ENCODE results near the gene SNX8. TPM values are rescaled to one million over a fixed set of nuclear protein-coding genes. Genes with fewer than 3 reads are reported as not detected.

The SNX8 gene
- total and polyA plus RNA-seq, 2 of the 4 experiments (the other 2 are of a cell fraction) = 7.7 to 55.9 TPM

DNA sequence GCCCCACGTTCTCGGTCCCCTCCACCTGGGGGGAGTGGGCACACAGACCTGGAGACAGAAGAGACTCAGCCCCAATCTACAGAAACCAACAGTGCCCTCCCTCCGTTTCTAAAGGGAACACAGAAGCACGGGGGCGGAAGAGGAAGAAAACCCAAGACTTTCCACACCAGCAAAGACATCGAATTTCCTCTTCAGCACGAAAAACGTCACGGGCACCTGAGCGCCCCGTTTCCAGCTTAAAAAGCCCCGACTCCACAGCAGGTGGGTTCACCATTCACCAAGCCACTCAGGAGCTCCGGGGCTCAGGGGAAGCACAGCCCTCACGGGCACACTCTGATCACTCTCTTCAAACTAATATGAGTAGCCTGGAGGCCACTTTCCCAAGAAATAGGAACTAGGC is 52.6 kb downstream of the SNX8 start:
- BruUV-seq (replicated peaks) = no TSS peak
- Histone ChIP-seq H3K4ac (ENCODE audit: low read depth, low read length) (no peak overlapping the region), H3K79me1 (ENCODE audit: low read depth in 1 of 2, low read length in 2 of 2) (peaks cover 0 to 4% of the 10 kb centered on the region in 2 experiments; a peak in 1 of 4 replicates), H4K5ac (ENCODE audit: low read depth, low read length) (no peak overlapping the region), H2AFZ (replicated peaks; ENCODE audit: low read length, poor library complexity) (no peak overlapping the region), H3K18ac (ENCODE audit: low read depth, low read length) (no peak overlapping the region), H3K36me3 (ENCODE audit: control insufficient read depth, insufficient read depth, low read length) (peaks cover 24% of the 10 kb centered on the region), H2BK120ac (ENCODE audit: low read depth, low read length) (no peak overlapping the region), H4K91ac (ENCODE audit: insufficient read depth, low read depth, low read length) (no peak overlapping the region), H2AK5ac (ENCODE audit: low read depth, low read length) (no peak overlapping the region), H3K9me1 (ENCODE audit: insufficient read depth, low read length) (no peaks in the 10 kb centered on the region), H4K8ac (ENCODE audit: low read depth in 2 of 2, low read length in 2 of 2) (no peak overlapping the region), H2BK5ac (ENCODE audit: low read depth, low read length, poor library complexity, severe bottlenecking) (no peak overlapping the region), H3K23ac (ENCODE audit: low read depth, low read length) (no peak overlapping the region), H3K27me3 (ENCODE audit: control insufficient read depth, insufficient read depth, low read length) (no peaks in the 10 kb centered on the region), H3K4me1 (ENCODE audit: control insufficient read depth, insufficient read depth, low read length) (no peaks in the 10 kb centered on the region; the same call in 1 of the 2 replicates), H4K20me1 (ENCODE audit: insufficient read depth, low read length) (0 out of 2 replicates have a peak, but pooled peaks cover 7% of the 10 kb centered on the region), H2AK9ac (replicated peaks; ENCODE audit: low read depth, low read length, poor library complexity) (no peak overlapping the region), H3K4me3 (ENCODE audit: insufficient read depth, low read depth, low read length) (no peak overlapping the region), H3K9me3 (ENCODE audit: control insufficient read depth, insufficient read depth, low read length) (no peaks in the 10 kb centered on the region), H3K27ac (ENCODE audit: insufficient read depth, low read length) (no peak overlapping the region), H2BK20ac (ENCODE audit: low read depth, low read length) (no peak overlapping the region), H3K14ac (replicated peaks; ENCODE audit: low read depth, low read length) (no peak overlapping the region), H3K9ac (ENCODE audit: low read depth, low read length) (no peak overlapping the region), H2BK15ac (ENCODE audit: low read depth, low read length) (no peak overlapping the region), H3K56ac (ENCODE audit: extremely low read depth, insufficient read depth, low read length) (no peak overlapping the region), H3K4me2 (ENCODE audit: low read depth, low read length) (no peak overlapping the region)
- in situ Hi-C loops (cut with MboI; ENCODE audit: low sequenced_read_pairs) = no loop called here
- ChIA-PET CTCF (no interaction called here), POLR2A (ENCODE audit: unreplicated experiment) (no interaction called here)
- TF ChIP-seq, protein P1, sequence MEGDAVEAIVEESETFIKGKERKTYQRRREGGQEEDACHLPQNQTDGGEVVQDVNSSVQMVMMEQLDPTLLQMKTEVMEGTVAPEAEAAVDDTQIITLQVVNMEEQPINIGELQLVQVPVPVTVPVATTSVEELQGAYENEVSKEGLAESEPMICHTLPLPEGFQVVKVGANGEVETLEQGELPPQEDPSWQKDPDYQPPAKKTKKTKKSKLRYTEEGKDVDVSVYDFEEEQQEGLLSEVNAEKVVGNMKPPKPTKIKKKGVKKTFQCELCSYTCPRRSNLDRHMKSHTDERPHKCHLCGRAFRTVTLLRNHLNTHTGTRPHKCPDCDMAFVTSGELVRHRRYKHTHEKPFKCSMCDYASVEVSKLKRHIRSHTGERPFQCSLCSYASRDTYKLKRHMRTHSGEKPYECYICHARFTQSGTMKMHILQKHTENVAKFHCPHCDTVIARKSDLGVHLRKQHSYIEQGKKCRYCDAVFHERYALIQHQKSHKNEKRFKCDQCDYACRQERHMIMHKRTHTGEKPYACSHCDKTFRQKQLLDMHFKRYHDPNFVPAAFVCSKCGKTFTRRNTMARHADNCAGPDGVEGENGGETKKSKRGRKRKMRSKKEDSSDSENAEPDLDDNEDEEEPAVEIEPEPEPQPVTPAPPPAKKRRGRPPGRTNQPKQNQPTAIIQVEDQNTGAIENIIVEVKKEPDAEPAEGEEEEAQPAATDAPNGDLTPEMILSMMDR (conservative IDR thresholded peaks at IDR 0.05; ENCODE audit: low read depth, low read length) = no peak
- TF ChIP-seq SMC3 (IDR thresholded peaks at IDR 0.05; ENCODE audit: low read depth, low read length) (no peak), RFX5 (IDR thresholded peaks at IDR 0.05; ENCODE audit: low read depth, low read length) (no peak), CEBPB (IDR thresholded peaks at IDR 0.05; ENCODE audit: low read depth, low read length) (no peak), MXI1 (IDR thresholded peaks at IDR 0.05; ENCODE audit: borderline replicate concordance, low read depth, low read length) (no peak), POLR2A (IDR thresholded peaks at IDR 0.05; ENCODE audit: low read depth, low read length) (no peak), BHLHE40 (IDR thresholded peaks at IDR 0.05; ENCODE audit: low read depth, low read length) (no peak), CHD1 (IDR thresholded peaks at IDR 0.05; ENCODE audit: low read depth, low read length) (no peak), MAFK (IDR thresholded peaks at IDR 0.05; ENCODE audit: low read depth, low read length) (no peak), RCOR1 (IDR thresholded peaks at IDR 0.05; ENCODE audit: insufficient replicate concordance, low read length) (no peak), NFE2L2 (IDR thresholded peaks at IDR 0.05; ENCODE audit: low read depth, low read length) (no peak)
- TF ChIP-seq, protein P2, sequence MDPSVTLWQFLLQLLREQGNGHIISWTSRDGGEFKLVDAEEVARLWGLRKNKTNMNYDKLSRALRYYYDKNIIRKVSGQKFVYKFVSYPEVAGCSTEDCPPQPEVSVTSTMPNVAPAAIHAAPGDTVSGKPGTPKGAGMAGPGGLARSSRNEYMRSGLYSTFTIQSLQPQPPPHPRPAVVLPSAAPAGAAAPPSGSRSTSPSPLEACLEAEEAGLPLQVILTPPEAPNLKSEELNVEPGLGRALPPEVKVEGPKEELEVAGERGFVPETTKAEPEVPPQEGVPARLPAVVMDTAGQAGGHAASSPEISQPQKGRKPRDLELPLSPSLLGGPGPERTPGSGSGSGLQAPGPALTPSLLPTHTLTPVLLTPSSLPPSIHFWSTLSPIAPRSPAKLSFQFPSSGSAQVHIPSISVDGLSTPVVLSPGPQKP (IDR thresholded peaks at IDR 0.05; ENCODE audit: borderline replicate concordance, low read depth, low read length) = no peak
- TF ChIP-seq, protein P3, sequence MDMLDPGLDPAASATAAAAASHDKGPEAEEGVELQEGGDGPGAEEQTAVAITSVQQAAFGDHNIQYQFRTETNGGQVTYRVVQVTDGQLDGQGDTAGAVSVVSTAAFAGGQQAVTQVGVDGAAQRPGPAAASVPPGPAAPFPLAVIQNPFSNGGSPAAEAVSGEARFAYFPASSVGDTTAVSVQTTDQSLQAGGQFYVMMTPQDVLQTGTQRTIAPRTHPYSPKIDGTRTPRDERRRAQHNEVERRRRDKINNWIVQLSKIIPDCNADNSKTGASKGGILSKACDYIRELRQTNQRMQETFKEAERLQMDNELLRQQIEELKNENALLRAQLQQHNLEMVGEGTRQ (IDR thresholded peaks at IDR 0.05; ENCODE audit: low read depth, low read length) = no peak
- intact Hi-C loops (cut with micrococcal nuclease) = no loop called here
- dilution Hi-C loops (cut with HindIII; ENCODE audit: low sequenced_read_pairs, unreplicated experiment) = no loop called here
- no peak for DNase-seq
- no peak for ATAC-seq (ENCODE audit: low read depth)
- WGBS, 2 experiments (ENCODE audit: extremely low coverage in 2 of 2, insufficient read length in 1 of 2) = 100% methylated on average over 6 of the region's 14 CpGs; no CpG with 5 or more reads in 1 of the 2 experiments

Data from IMR-90 (cell line).